ENCODE results near the gene KIFAP3. TPM values are rescaled to one million over a fixed set of nuclear protein-coding genes. Genes with fewer than 3 reads are reported as not detected.

KIFAP3 gene
- total RNA-seq, 2 experiments from 2014 or later, result 14.0 to 14.7 TPM

- DNase-seq, result no peak
- no peaks in the 10 kb centered on the region for H3K36me3 Mint-ChIP-seq (ENCODE audit: low read depth)
- peaks cover 12% of the 10 kb centered on the region for H3K4me1 Mint-ChIP-seq (ENCODE audit: low read depth)
- intact Hi-C loops (cut with micrococcal nuclease), result no loop called here
- ChIA-PET CTCF (no interaction called here), POLR2A (no interaction called here)
- TF ChIP-seq, protein P1, sequence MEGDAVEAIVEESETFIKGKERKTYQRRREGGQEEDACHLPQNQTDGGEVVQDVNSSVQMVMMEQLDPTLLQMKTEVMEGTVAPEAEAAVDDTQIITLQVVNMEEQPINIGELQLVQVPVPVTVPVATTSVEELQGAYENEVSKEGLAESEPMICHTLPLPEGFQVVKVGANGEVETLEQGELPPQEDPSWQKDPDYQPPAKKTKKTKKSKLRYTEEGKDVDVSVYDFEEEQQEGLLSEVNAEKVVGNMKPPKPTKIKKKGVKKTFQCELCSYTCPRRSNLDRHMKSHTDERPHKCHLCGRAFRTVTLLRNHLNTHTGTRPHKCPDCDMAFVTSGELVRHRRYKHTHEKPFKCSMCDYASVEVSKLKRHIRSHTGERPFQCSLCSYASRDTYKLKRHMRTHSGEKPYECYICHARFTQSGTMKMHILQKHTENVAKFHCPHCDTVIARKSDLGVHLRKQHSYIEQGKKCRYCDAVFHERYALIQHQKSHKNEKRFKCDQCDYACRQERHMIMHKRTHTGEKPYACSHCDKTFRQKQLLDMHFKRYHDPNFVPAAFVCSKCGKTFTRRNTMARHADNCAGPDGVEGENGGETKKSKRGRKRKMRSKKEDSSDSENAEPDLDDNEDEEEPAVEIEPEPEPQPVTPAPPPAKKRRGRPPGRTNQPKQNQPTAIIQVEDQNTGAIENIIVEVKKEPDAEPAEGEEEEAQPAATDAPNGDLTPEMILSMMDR (IDR thresholded peaks at IDR 0.05), result no peak
- H3K27ac Mint-ChIP-seq, result no peak overlapping the region
- no peaks in the 10 kb centered on the region for H3K27me3 Mint-ChIP-seq
- peaks cover 4% of the 10 kb centered on the region for H3K9me3 Mint-ChIP-seq
- no peak for ATAC-seq
- no peak overlapping the region for H3K4me3 Mint-ChIP-seq
These were observed 159.3 kb downstream of the KIFAP3 start for GRCh38 chr1:169915150-169915549.

DNA sequence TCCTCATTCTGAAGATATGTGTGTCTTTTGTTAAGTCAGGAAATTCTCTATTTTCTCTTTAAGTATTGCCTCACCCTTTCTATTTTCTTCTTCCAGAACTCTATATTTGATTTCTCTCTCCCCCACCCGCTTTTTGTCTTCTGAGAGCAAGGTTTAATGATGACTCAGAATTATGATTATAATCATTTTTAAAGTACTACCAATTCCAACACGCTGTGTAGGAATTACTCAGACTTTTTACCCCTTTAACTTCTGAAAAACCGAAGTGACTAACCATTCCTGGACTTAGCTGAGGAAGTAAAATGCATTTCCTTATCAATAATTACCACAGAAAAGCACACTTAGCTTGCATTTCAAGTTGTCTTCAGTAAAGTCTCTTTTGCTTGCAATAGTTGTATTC is 160.0 kb downstream of the KIFAP3 start:
- H3K4me3 Mint-ChIP-seq, result no peak overlapping the region
- H3K27ac Mint-ChIP-seq, result no peak overlapping the region
- H3K27me3 Mint-ChIP-seq, result no peaks in the 10 kb centered on the region
- ATAC-seq (no peak), DNase-seq (no peak)
- H3K4me1 Mint-ChIP-seq (ENCODE audit: low read depth), result peaks cover 12% of the 10 kb centered on the region
- TF ChIP-seq, protein P1 (IDR thresholded peaks at IDR 0.05), result no peak
- no peaks in the 10 kb centered on the region for H3K36me3 Mint-ChIP-seq (ENCODE audit: low read depth)
- intact Hi-C loops (cut with micrococcal nuclease), result no loop called here
- ChIA-PET CTCF (no interaction called here), POLR2A (no interaction called here)
- H3K9me3 Mint-ChIP-seq, result peaks cover 4% of the 10 kb centered on the region

GRCh38 chr1:169909499-169909898 is 165.0 kb downstream of the KIFAP3 start:
- TF ChIP-seq, protein P1 (IDR thresholded peaks at IDR 0.05), result no peak
- H3K9me3 Mint-ChIP-seq, result peaks cover 4% of the 10 kb centered on the region
- ATAC-seq (no peak), DNase-seq (no peak)
- POLR2A ChIA-PET, result no interaction called here
- CTCF ChIA-PET, result no interaction called here
- no peaks in the 10 kb centered on the region for H3K27me3 Mint-ChIP-seq
- H3K36me3 Mint-ChIP-seq (ENCODE audit: low read depth), result no peaks in the 10 kb centered on the region
- intact Hi-C loops (cut with micrococcal nuclease), result no loop called here
- H3K27ac Mint-ChIP-seq, result no peak overlapping the region
- peaks cover 16% of the 10 kb centered on the region for H3K4me1 Mint-ChIP-seq (ENCODE audit: low read depth)
- no peak overlapping the region for H3K4me3 Mint-ChIP-seq

DNA sequence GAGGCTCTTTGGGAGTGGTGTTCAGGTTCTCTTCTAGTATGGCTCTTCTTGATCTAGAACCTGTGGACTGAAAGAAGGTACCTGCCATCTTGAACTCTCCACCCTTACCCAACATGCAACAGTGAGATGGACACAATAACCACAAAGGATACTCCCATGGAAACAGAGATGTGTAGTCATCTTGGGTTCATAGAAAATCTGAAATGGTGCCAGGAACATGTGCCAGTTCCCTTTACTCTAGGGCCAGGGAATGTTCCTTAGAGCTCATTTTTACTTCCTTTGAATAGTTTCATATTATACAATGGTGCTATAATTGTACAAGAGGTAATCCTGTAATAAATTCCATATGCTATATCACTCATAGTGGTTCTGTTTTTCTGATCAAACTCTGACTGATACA is 167.6 kb downstream of the KIFAP3 start:
- TF ChIP-seq, protein P1 (IDR thresholded peaks at IDR 0.05), result no peak
- Mint-ChIP-seq H3K4me1 (ENCODE audit: low read depth) (peaks cover 24% of the 10 kb centered on the region), H3K9me3 (peaks cover 2% of the 10 kb centered on the region), H3K27ac (no peak overlapping the region), H3K4me3 (no peak overlapping the region), H3K36me3 (ENCODE audit: low read depth) (no peaks in the 10 kb centered on the region), H3K27me3 (peaks cover 1% of the 10 kb centered on the region)
- intact Hi-C loops (cut with micrococcal nuclease), result no loop called here
- ChIA-PET CTCF (no interaction called here), POLR2A (interaction anchor here (1.4 to 1.7 kb wide), 2 partner anchors 9 to 14 kb away, joined by 3 to 4 read pairs; no protein-coding TSS in a partner anchor)
- ATAC-seq (no peak), DNase-seq (no peak)

DNA sequence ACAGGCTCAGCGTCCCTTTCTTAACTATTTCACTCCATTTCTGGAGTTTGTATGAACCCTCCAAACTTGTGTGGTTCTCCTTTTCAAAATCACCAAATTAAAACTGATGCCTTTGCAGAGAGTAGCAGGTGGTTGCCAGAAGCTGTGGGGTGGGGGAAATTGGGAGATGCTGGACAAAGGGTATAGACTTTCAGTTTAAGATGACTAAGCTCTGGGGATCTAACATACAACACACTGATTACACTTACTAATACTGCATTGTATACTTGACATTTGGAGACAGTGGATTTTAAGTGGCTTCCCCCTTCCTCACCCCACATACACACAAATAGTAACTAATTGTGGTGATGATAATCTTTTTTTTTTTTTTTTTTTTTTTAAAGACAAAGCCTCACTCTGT is 169.7 kb downstream of the KIFAP3 start:
- ChIA-PET CTCF (no interaction called here), POLR2A (interaction anchor here (0.9 kb wide), 1 partner anchor 11 kb away, joined by 5 read pairs; the partner anchor contains the start of gene SCYL3)
- TF ChIP-seq, protein P1 (IDR thresholded peaks at IDR 0.05), result no peak
- Mint-ChIP-seq H3K27me3 (peaks cover 3% of the 10 kb centered on the region), H3K9me3 (no peaks in the 10 kb centered on the region), H3K4me3 (no peak overlapping the region), H3K36me3 (ENCODE audit: low read depth) (no peaks in the 10 kb centered on the region), H3K4me1 (ENCODE audit: low read depth) (peaks cover 20% of the 10 kb centered on the region), H3K27ac (no peak overlapping the region)
- ATAC-seq (peak; percentile 28), DNase-seq (no peak)
- intact Hi-C loops (cut with micrococcal nuclease), result no loop called here
